KOPT-K1 (cell line): ENCODE results near the gene MOSMO.
"Not testable (repeated sequence)": the region's sequence is repeated elsewhere in the genome, so short reads cannot be mapped to it uniquely, and the experiment has no call there.

Source experiments
- H3K27ac ChIP-seq: fragments of 200-600 bp; sonication (generic); 2 replicates; pipeline ENCODE4 v1.5.1; 2016; ENCODE audit warnings: antibody characterized with exemption, mild to moderate bottlenecking, low read depth, low read length; ENCODE audit not compliant: poor library complexity, severe bottlenecking
- H3K36me3 ChIP-seq: fragments of 200-600 bp; sonication (generic); 2 replicates; pipeline ENCODE4 v1.5.1; 2017; ENCODE audit warnings: antibody characterized with exemption, mild to moderate bottlenecking, low read length, moderate library complexity; ENCODE audit not compliant: insufficient read depth
- H3K9me3 ChIP-seq: fragments of 200-600 bp; sonication (generic); 2 replicates; pipeline ENCODE4 v1.5.1; 2017; ENCODE audit warnings: antibody characterized with exemption, low read length, mild to moderate bottlenecking; ENCODE audit not compliant: insufficient read depth, poor library complexity, severe bottlenecking

Gene MOSMO

GRCh38 chr16:22120440-22120839 lies 112.5 kb downstream of the MOSMO start:
- H3K27ac ChIP-seq: no peak overlapping the region
- H3K36me3 ChIP-seq: no peaks in the 10 kb centered on the region
- no peaks in the 10 kb centered on the region for H3K9me3 ChIP-seq

DNA sequence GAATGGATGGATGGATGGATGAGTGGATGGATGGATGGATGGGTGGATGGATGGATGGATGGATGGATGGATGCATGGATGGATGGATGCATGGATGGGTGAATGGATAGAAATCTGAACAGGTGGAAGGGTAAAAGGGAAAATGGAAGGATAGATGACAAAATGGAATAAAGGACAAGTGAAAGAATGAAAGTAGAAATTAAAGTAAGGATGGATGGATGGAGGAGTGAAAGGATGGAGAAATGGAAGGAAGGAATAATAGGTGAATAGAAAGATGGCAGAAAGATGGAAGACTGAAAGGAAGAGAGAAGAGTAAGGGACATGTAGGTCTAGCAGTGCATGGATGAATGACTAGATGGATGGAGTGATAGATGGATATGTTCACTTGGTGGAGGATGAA lies 114.3 kb downstream of the MOSMO start:
- Histone ChIP-seq H3K36me3 (no peaks in the 10 kb centered on the region), H3K27ac (no peak overlapping the region), H3K9me3 (no peaks in the 10 kb centered on the region)

- H3K27ac ChIP-seq: no peak overlapping the region
- no peaks in the 10 kb centered on the region for H3K9me3 ChIP-seq
- no peaks in the 10 kb centered on the region for H3K36me3 ChIP-seq
Measured at GRCh38 chr16:22123146-22123545, 115.2 kb downstream of the MOSMO start.

DNA sequence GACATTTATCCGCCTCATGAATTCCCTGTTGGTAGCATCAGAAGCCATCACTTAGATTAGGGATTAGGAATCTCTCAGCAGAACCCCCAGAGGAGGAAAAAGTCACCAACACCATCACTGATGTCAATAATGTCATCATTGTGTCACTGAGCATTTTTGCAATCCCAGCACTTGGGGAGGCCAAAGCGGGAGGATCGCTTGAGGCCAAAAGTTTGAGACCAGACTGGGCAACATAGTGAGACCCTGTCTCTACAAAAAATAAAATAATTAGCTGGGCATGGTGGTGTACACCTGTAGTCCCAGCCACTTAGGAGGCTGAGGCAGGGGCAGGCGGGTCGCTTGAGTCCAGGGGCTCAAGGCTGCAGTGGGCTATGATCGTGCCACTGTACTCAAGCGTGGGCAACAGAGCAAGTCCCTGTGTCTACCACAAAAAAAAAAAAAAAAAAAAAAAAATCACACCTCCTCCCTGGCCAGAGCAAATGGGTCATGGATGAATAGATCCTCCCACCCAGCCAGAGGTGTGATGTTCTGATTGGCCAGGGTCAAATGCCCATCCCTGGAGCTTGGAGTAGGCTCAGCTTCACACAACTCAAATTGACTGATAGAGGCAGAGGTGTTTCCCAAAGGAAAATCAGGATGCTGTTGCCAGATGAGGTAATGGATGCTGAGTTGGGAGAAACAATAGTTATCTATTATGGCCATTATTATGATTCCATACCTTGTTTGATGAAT lies 116.0 kb downstream of the MOSMO start:
- Histone ChIP-seq H3K27ac (no peak overlapping the region), H3K9me3 (no peaks in the 10 kb centered on the region), H3K36me3 (no peaks in the 10 kb centered on the region)

- no peaks in the 10 kb centered on the region for H3K36me3 ChIP-seq
- H3K27ac ChIP-seq: no peak overlapping the region
- no peaks in the 10 kb centered on the region for H3K9me3 ChIP-seq
Measured at GRCh38 chr16:22124583-22125284, 116.8 kb downstream of the MOSMO start.

DNA sequence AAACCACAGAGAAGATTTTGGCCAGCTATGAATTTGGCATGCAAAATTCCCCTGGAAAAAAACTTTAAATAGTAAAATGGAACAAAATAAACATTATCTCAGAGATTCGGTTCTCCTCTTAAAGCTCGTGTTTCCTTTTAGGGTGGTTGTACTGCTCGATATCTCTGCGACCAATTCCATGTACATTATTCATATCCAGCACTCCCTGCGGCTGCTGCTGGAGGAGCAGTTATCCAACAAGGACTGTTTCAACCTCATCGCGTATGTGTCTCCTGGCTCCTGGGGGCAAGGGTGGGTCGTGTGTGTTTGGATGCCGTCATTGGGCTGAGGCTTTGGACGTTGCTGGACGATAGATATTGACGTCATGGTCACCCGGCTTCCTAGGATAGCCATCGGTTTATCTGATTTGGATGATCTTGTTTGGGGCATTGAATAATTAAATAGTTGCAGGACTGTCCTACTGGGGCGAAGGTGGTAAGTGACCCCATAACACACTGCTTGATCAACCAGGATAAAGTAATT lies 118.2 kb downstream of the MOSMO start:
- H3K27ac ChIP-seq: no peak overlapping the region
- no peaks in the 10 kb centered on the region for H3K36me3 ChIP-seq
- no peaks in the 10 kb centered on the region for H3K9me3 ChIP-seq

DNA sequence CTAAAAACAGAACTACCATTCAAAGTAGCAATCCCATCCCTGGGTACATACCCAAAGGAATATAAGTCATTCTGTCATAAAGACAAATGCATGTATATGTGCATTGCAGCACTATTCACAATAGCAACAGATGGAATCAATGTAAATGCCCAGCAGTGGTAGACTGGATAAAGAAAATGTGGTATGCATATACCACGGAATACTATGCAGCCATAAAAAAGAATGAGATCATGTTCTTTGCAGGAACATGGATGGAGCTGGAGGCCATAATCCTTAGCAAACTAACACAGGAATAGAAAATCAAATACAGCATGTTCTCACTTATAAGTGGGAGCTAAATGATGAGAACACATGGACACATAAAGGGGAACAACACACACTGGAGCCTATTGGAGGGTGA lies 120.6 kb downstream of the MOSMO start:
- H3K36me3 ChIP-seq, H3K9me3 ChIP-seq, H3K27ac ChIP-seq: not testable (repeated sequence)

GRCh38 chr16:22130528-22130927 lies 122.6 kb downstream of the MOSMO start:
- no peaks in the 10 kb centered on the region for H3K36me3 ChIP-seq
- no peaks in the 10 kb centered on the region for H3K9me3 ChIP-seq
- H3K27ac ChIP-seq: no peak overlapping the region

DNA sequence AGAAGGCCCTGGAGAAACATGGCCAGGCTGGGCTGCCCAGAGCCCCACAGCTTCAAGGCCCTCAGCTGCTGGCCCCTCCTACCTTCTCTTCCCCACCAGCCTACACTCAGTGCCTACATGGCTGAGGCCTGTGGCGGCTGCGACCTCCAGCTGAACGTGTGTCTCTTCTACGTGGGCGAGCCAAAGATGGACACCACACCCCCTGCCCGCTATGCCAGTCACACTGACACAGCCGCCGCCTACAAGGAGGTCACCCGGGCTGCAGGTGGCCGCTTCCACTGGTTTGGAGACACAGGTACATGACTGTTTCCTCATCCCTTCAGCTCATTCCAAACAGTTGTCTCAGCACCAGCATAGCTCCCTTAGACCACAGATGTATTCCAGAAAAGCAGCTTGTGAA lies 124.9 kb downstream of the MOSMO start:
- Histone ChIP-seq H3K27ac (no peak overlapping the region), H3K36me3 (no peaks in the 10 kb centered on the region), H3K9me3 (no peaks in the 10 kb centered on the region)
